Measurements from ENCODE around the gene CRIP2. TPM values are rescaled to one million over a fixed set of nuclear protein-coding genes. Genes with fewer than 3 reads are reported as not detected.

CRIP2 gene
- polyA plus RNA-seq, 4 donors, result 72.3 to 161 (median 108) TPM

GRCh38 chr14:105460116-105460515 is 14.5 kb upstream of the CRIP2 start:
- no peak for DNase-seq (ENCODE audit: low read depth in 4 of 4, low spot score in 3 of 4)

- DNase-seq (ENCODE audit: low read depth in 4 of 4, low spot score in 3 of 4), result no peak
These were observed 14.0 kb upstream of the CRIP2 start for GRCh38 chr14:105460616-105461015.

- no peak for DNase-seq (ENCODE audit: low read depth in 4 of 4, low spot score in 3 of 4)
These were observed 12.7 kb upstream of the CRIP2 start for GRCh38 chr14:105461903-105462302.

- DNase-seq (ENCODE audit: low read depth in 4 of 4, low spot score in 3 of 4), result no peak
These were observed 10.1 kb upstream of the CRIP2 start for GRCh38 chr14:105464501-105464900.

- no peak for DNase-seq (ENCODE audit: low read depth in 4 of 4, low spot score in 3 of 4)
These were observed 9.2 kb upstream of the CRIP2 start for GRCh38 chr14:105465209-105466031.

GRCh38 chr14:105466531-105467248 is 7.9 kb upstream of the CRIP2 start:
- DNase-seq (ENCODE audit: low read depth in 4 of 4, low spot score in 3 of 4), result no peak

- DNase-seq (ENCODE audit: low read depth in 4 of 4, low spot score in 3 of 4), result no peak
These were observed 7.2 kb upstream of the CRIP2 start for GRCh38 chr14:105467249-105467941.

- no peak for DNase-seq (ENCODE audit: low read depth in 4 of 4, low spot score in 3 of 4)
These were observed 6.6 kb upstream of the CRIP2 start for GRCh38 chr14:105467942-105468471.

GRCh38 chr14:105468621-105469241 is 5.9 kb upstream of the CRIP2 start:
- DNase-seq (ENCODE audit: low read depth in 4 of 4, low spot score in 3 of 4), result no peak

GRCh38 chr14:105469456-105470349 is 4.9 kb upstream of the CRIP2 start:
- DNase-seq (ENCODE audit: low read depth in 4 of 4, low spot score in 3 of 4), result no peak

- DNase-seq (ENCODE audit: low read depth in 4 of 4, low spot score in 3 of 4), result no peak
These were observed 4.0 kb upstream of the CRIP2 start for GRCh38 chr14:105470350-105471296.

GRCh38 chr14:105471297-105471821 is 3.3 kb upstream of the CRIP2 start:
- no peak for DNase-seq (ENCODE audit: low read depth in 4 of 4, low spot score in 3 of 4)

- DNase-seq (ENCODE audit: low read depth in 4 of 4, low spot score in 3 of 4), result no peak
These were observed 2.7 kb upstream of the CRIP2 start for GRCh38 chr14:105471823-105472485.

- DNase-seq (ENCODE audit: low read depth in 4 of 4, low spot score in 3 of 4), result no peak
These were observed 2.1 kb upstream of the CRIP2 start for GRCh38 chr14:105472486-105472991.

GRCh38 chr14:105473033-105473676 is 1.5 kb upstream of the CRIP2 start:
- DNase-seq (ENCODE audit: low read depth in 4 of 4, low spot score in 3 of 4), result no peak

GRCh38 chr14:105473677-105474482 is 741 bp upstream of the CRIP2 start:
- peak; percentile 77 to 91 (median 89) for DNase-seq (ENCODE audit: low read depth in 4 of 4, low spot score in 3 of 4)

Data from left renal pelvis (tissue), 4 donors.